GM15510 (cell line): ENCODE measurements around the gene SOBP.

Experiments
- POLR2A ChIP-seq: IDR thresholded peaks from 3 replicates; pipeline ENCODE4 v1.6.1; 2011; ENCODE audit warnings: borderline replicate concordance; ENCODE audit not compliant: insufficient read length; ENCODE audit errors: extremely low read depth

SOBP gene

GRCh38 chr6:107504270-107505026 lies 14.5 kb downstream of the SOBP start:
- no peak for TF ChIP-seq POLR2A

GRCh38 chr6:107506145-107506544 lies 16.2 kb downstream of the SOBP start:
- no peak for TF ChIP-seq POLR2A

GRCh38 chr6:107509506-107509905 lies 19.6 kb downstream of the SOBP start:
- TF ChIP-seq POLR2A, result no peak

DNA sequence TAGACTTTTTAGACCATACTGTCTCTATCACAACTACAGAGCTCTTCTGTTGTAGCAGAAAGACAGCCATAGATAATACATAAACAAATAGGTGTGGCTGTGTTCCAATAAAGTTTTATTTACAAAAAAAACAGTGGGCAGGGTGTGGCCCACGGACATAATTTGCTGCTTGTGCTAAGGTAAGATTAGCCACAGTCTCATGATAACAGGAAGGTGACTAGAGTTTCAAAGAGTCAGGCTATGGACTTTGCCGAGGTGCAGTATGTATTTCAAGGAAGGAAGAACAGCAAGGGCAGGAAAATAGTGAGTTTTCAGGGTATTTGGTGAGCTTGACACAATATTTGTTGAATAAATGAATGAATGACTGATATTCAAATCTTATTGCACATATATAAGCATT lies 20.2 kb downstream of the SOBP start:
- no peak for TF ChIP-seq POLR2A

GRCh38 chr6:107511511-107511993 lies 21.6 kb downstream of the SOBP start:
- no peak for TF ChIP-seq POLR2A

GRCh38 chr6:107513214-107513613 lies 23.3 kb downstream of the SOBP start:
- no peak for TF ChIP-seq POLR2A

GRCh38 chr6:107515955-107516354 lies 26.0 kb downstream of the SOBP start:
- TF ChIP-seq POLR2A, result no peak

GRCh38 chr6:107517274-107517673 lies 27.4 kb downstream of the SOBP start:
- no peak for TF ChIP-seq POLR2A

- TF ChIP-seq POLR2A, result no peak
Observed at GRCh38 chr6:107523054-107523791, 33.3 kb downstream of the SOBP start.

DNA sequence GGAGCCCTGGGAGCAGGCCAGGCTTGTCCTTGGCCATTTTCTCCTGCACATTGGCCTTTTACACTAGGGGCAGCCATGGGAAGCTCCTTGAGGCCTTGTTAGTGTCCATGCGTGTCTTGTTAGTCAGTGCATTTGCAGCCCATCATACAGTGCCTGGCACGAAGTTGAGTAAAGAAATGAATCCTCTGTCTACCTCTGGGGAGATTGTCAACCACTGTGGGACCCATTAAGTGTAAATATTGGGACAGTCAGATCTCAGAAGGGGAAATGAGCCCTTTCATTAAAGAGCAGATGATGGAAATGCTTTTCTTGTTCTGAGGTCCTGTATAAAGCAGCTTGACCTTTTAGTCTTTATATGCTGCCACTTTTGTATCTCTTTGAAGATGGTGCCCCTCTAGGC lies 33.9 kb downstream of the SOBP start:
- TF ChIP-seq POLR2A, result no peak

- no peak for TF ChIP-seq POLR2A
Observed at GRCh38 chr6:107524626-107525025, 34.7 kb downstream of the SOBP start.

GRCh38 chr6:107531868-107532267 lies 42.0 kb downstream of the SOBP start:
- no peak for TF ChIP-seq POLR2A

GRCh38 chr6:107532706-107533105 lies 42.8 kb downstream of the SOBP start:
- TF ChIP-seq POLR2A, result no peak

GRCh38 chr6:107533415-107534059 lies 43.6 kb downstream of the SOBP start:
- TF ChIP-seq POLR2A, result no peak

GRCh38 chr6:107534571-107535141 lies 44.7 kb downstream of the SOBP start:
- TF ChIP-seq POLR2A, result no peak
